Pulmonary artery endothelial cell (primary cell): ENCODE data around the gene IRS2. TPM values are rescaled to one million over a fixed set of nuclear protein-coding genes. Genes with fewer than 3 reads are reported as not detected.

Experiments used
- DNase-seq: peaks from one replicate; pipeline ENCODE4 v3.0.0-alpha.2; 2011; ENCODE audit warnings: low read depth, low spot score
- total RNA-seq: library from RNA; depleted of rRNA; stranded (reverse); fragments of >200 nt; gene quantifications from 2 replicates; pipeline ENCODE4 v1.2.3, GENCODE V29; 2014

IRS2 gene
- total RNA-seq, 1 donor from 2014 or later: 0.46 TPM

GRCh38 chr13:109780845-109781383 lies 5.5 kb downstream of the IRS2 start:
- no peak for DNase-seq

- DNase-seq: no peak
These were observed 6.4 kb downstream of the IRS2 start for GRCh38 chr13:109779876-109780510.

GRCh38 chr13:109779074-109779473 lies 7.3 kb downstream of the IRS2 start:
- DNase-seq: no peak

- no peak for DNase-seq
These were observed 8.3 kb downstream of the IRS2 start for GRCh38 chr13:109778102-109778542.

- no peak for DNase-seq
These were observed 9.8 kb downstream of the IRS2 start for GRCh38 chr13:109776575-109776974.

DNA sequence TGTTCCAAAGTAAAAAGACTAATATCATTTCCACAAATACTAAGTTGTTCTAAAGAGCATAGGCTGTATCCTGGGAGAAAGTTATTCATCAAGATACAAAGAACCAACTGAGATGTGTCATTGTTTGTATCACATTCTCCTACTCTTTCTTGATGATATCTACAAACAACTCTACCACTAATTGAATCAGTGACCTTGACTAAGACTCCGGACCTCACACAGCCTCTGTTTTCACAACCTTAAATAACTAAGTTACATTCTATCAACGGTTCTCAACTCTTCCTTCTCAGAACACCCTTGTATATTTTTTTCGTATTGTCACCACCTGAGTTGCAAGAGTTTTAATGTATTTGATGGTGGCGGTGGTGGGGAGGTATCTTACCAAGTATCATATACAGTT lies 12.6 kb downstream of the IRS2 start:
- DNase-seq: no peak

- DNase-seq: no peak
These were observed 13.1 kb downstream of the IRS2 start for GRCh38 chr13:109773276-109773675.

GRCh38 chr13:109771926-109772325 lies 14.5 kb downstream of the IRS2 start:
- DNase-seq: no peak

- no peak for DNase-seq
These were observed 15.9 kb downstream of the IRS2 start for GRCh38 chr13:109770436-109770835.

DNA sequence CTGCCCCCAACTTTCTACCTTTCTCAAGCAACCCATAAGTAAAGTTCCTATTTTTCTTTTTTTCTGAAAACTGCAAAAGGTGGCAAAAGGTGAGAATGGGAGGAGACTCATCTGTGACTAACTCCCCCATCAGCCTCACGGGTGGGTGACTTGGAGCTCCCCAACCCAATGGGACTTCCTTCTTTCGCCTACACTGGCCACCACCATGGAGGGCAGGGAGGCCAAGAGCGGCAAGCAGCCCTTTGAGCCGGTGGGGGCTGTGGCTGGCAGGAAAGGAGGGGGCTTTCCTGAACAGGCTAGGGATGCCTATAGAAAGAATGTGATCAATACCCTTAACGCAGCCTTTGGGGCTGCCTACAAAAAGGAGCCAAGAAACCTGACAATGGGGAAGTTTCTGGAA lies 16.5 kb downstream of the IRS2 start:
- DNase-seq: no peak

- DNase-seq: no peak
These were observed 17.1 kb downstream of the IRS2 start for GRCh38 chr13:109769275-109769674.

DNA sequence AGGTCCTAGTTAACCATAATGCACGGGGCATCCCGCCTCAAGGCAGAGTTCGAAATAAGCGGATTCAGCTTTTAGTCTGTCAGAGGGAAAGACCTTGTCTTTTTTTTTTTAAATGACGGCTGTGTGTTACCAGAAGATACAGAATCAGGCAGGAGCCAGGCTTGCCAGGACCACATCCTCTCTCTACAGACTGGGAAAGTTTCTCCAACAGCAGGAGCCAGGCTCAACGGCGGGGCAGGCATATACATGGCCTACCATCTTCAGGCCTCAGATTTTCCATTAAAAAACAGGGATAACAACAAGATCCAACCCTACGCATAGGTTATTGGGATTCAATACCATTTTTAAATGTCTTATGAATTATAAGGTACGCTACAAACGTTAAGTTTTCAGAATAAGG lies 17.8 kb downstream of the IRS2 start:
- DNase-seq: no peak

DNA sequence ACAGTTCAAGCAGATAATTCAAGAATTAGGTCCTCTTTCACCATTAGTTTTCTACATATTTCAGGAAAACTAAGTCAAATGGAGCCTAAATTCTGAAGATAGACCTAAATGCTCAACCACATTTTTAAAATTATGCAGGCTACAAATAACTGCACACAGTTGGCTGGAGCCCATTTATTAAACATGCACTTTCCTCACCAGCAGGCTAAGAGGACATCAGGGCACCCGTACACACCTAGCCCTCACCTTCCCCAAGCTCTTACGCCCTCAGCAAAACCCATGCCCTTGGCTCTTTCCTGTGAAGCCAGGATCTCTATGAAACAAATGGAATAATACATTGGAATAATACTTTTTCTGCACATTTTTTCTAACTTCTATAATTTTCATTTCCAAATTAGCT lies 18.2 kb downstream of the IRS2 start:
- DNase-seq: no peak

GRCh38 chr13:109767023-109767422 lies 19.4 kb downstream of the IRS2 start:
- no peak for DNase-seq

DNA sequence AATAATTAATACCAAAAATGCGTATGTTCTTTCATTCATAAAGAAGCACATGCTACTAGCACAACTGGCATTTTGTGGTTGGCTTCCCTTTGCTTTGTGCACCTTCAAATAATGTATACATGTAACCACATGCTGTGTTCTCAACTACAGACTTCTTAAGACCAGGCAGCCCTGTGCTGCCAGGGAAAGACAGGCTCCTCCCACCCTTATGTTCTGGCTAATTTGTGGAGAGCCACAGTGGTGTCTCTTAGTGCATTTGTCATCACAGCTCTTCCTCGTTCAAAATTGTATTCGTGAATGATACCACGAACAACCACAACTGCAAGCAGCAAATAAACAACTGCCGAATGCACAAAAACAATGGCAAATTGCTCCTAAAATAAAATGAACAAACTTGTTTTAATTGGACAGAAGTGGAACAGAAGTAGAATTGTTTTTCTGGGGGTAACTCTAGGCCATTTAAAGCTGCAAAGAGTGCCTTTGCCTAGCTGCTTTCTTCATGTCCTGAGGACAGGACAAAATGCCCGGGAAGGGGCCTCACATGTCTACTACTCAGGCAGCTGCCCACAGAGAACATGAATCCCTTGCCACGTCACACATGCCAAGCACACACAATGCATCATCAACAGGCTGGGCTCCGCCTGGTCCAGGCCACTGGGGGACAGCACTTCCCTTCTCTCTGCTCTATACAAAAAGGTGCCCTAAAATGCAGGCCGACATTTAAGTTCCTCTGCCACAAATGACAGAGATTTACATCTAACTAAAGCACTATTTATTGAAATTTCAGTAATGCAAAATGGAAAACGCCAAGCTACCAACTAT lies 21.7 kb downstream of the IRS2 start:
- no peak for DNase-seq

DNA sequence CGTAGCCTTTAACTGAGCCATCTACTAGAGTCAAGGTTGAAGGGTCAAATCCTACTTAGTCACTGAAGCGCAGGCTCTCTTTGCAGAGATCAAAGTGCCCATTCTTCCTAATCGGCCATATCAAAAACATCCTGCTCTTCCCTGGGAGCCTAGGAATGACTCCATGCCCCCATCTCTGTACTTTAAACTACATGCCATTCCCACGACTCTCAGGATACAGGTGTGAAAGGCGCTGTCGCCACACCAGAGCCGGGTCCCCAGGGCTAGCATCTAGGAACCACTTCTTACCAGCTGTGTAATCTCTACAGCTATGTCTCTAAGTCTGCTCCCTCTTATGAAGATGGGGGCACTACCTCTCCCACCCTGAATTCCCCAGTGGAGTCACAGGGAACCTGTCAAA lies 22.3 kb downstream of the IRS2 start:
- no peak for DNase-seq

GRCh38 chr13:109762791-109763190 lies 23.6 kb downstream of the IRS2 start:
- DNase-seq: no peak

DNA sequence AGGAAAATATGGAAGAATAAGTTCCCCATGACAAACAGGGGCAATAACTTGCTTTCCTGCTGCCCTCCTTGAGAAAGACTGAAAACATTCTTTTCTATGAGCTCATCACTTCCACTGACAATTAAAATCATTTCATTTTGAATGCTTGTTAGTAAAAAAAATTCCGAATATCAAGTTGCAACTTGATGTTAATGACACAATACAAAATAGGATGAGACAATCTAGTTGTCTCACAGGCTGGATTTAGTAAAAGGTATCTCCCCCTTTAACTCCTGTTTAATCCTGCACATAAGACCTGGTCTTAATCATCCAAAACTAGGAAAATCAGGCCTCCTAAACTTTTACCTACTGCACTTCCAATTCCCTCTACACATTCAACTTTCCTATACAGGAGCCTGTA lies 24.7 kb downstream of the IRS2 start:
- DNase-seq: no peak

GRCh38 chr13:109760951-109761350 lies 25.4 kb downstream of the IRS2 start:
- no peak for DNase-seq

GRCh38 chr13:109760402-109760801 lies 26.0 kb downstream of the IRS2 start:
- DNase-seq: no peak

DNA sequence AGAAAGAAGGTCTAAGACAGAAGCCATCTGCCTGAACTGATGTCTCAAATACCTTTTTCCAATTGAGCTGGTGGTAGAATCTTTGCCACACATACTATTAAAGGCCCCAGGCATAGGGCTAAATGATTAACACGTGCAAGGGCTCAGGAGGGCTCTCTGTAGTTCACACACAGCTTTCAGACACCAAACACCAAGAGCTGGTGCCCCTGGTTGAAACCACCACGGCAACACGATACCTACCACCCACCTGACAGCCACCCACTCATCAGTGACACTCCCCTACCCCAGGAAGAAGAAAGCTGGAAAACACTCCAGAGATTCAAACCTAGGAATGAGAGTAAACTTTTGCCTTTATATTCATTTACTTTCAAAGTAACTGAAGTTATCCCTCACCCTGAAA lies 26.8 kb downstream of the IRS2 start:
- DNase-seq: no peak

GRCh38 chr13:109758937-109759480 lies 27.4 kb downstream of the IRS2 start:
- no peak for DNase-seq
